AG04450 (cell line): Measurements from ENCODE around the gene FBXO24. TPM values are rescaled to one million over a fixed set of nuclear protein-coding genes. Genes with fewer than 3 reads are reported as not detected.

Experiments
- CTCF ChIA-PET: fragments of 300-600, 350-600 bp; formaldehyde crosslinking; extraction: SDS; loops from one replicate; lab custom pipeline; 2022; ENCODE audit warnings: antibody characterized with exemption, inconsistent platforms; lab: Charles Lee
- POLR2A ChIA-PET: fragments of 350-600 bp; formaldehyde crosslinking; extraction: SDS; loops from one replicate; lab custom pipeline; 2021; ENCODE audit warnings: antibody characterized with exemption, inconsistent platforms; lab: Yijun Ruan, JAX
- DNase-seq: peaks from one replicate; pipeline ENCODE4 v3.0.0-alpha.2; 2011; ENCODE audit warnings: low read depth, low spot score
- H3K27ac ChIP-seq: one replicate; pipeline ENCODE4 v1.5.1; 2012; ENCODE audit warnings: low read depth, low read length, control low read depth
- H3K27me3 ChIP-seq: one replicate; pipeline ENCODE4 v1.6.0; 2012; ENCODE audit warnings: low read length; ENCODE audit not compliant: control insufficient read depth, insufficient read depth
- H3K4me3 ChIP-seq: 2 replicates; pipeline ENCODE4 v1.5.1; 2011; ENCODE audit warnings: mild to moderate bottlenecking, low read depth, low read length, control low read depth
- H3K9me3 ChIP-seq: 2 replicates; pipeline ENCODE4 v1.5.1; 2012; ENCODE audit warnings: low read length; ENCODE audit not compliant: control insufficient read depth, insufficient read depth
- CTCF ChIP-seq: IDR thresholded peaks from 2 replicates; pipeline ENCODE4 v1.5.1; 2011; ENCODE audit warnings: low read depth, low read length, control low read depth, inconsistent platforms
- polyA plus RNA-seq: library from polyadenylated mRNA; depleted of rRNA; stranded (reverse); fragments of >200 nt; gene quantifications from 2 replicates; pipeline ENCODE4 v1.2.3, GENCODE V29; 2011

Gene FBXO24
- polyA plus RNA-seq, 1 experiment = 0.29 TPM

GRCh38 chr7:100576384-100576993 lies 9.6 kb upstream of the FBXO24 start:
- TF ChIP-seq CTCF = no peak
- Histone ChIP-seq H3K9me3 (no peaks in the 10 kb centered on the region; the same call in 1 of the 2 replicates), H3K27me3 (no peaks in the 10 kb centered on the region), H3K27ac (peak overlapping the region; percentile 21), H3K4me3 (no peak overlapping the region)
- ChIA-PET CTCF (no interaction called here), POLR2A (interaction anchor here (2.3 kb wide), 1 partner anchor 9 kb away, joined by 12 read pairs; the partner anchor contains the start of genes FBXO24 and LRCH4)
- DNase-seq = no peak

- POLR2A ChIA-PET = interaction anchor here (0.6 to 2.3 kb wide), 2 partner anchors 9 to 12 kb away, joined by 3 to 12 read pairs; partner anchors contain the start of genes FBXO24 and LRCH4
- TF ChIP-seq CTCF = no peak
- no peak for DNase-seq
- Histone ChIP-seq H3K4me3 (no peak overlapping the region), H3K27ac (no peak overlapping the region), H3K27me3 (no peaks in the 10 kb centered on the region), H3K9me3 (no peaks in the 10 kb centered on the region; the same call in 1 of the 2 replicates)
- CTCF ChIA-PET = no interaction called here
These were observed 9.0 kb upstream of the FBXO24 start for GRCh38 chr7:100577103-100577502.

- POLR2A ChIA-PET = interaction anchor here (0.6 to 2.3 kb wide), 3 partner anchors 8 to 96 kb away, joined by 3 to 12 read pairs (median 3); partner anchors contain the start of genes FBXO24, GNB2 and LRCH4
These were observed 8.6 kb upstream of the FBXO24 start for GRCh38 chr7:100577507-100577906.

GRCh38 chr7:100578246-100579183 lies 7.6 kb upstream of the FBXO24 start:
- TF ChIP-seq CTCF = no peak
- no peak overlapping the region for H3K4me3 ChIP-seq
- CTCF ChIA-PET = no interaction called here
- H3K9me3 ChIP-seq = no peaks in the 10 kb centered on the region; the same call in 1 of the 2 replicates
- H3K27me3 ChIP-seq = no peaks in the 10 kb centered on the region
- POLR2A ChIA-PET = interaction anchor here (0.6 to 1.1 kb wide), 2 partner anchors 93 to 95 kb away, joined by 3 read pairs; partner anchors contain the start of gene GNB2
- no peak overlapping the region for H3K27ac ChIP-seq
- no peak for DNase-seq

More at GRCh38 chr7:100577507-100577906, 8.6 kb upstream of the FBXO24 start:
- TF ChIP-seq CTCF = no peak
- no peak for DNase-seq
- H3K27ac ChIP-seq = no peak overlapping the region
- no peaks in the 10 kb centered on the region; the same call in 1 of the 2 replicates for H3K9me3 ChIP-seq
- no peak overlapping the region for H3K4me3 ChIP-seq
- CTCF ChIA-PET = no interaction called here
- H3K27me3 ChIP-seq = no peaks in the 10 kb centered on the region
